Dermis lymphatic vessel endothelial cell (primary cell): ENCODE results near the gene FAM20A. TPM values are rescaled to one million over a fixed set of nuclear protein-coding genes. Genes with fewer than 3 reads are reported as not detected.

ENCODE experiments used
- total RNA-seq: library from RNA; depleted of rRNA; stranded (reverse); fragments of >200 nt; gene quantifications from 2 replicates; pipeline ENCODE4 v1.2.1, GENCODE V29; 2014

Gene FAM20A
- total RNA-seq: not detected in 2 replicates

GRCh38 chr17:68600931-68601564 lies at the start of gene FAM20A:
FAM20A (minus strand) TSS chr17:68601367; CDS start chr17:68600666, 701 bp downstream.

GRCh38 chr17:68512247-68512959 lies 88.8 kb downstream of the FAM20A start, which contains the start of gene PRKAR1A:
PRKAR1A (plus strand) TSS chr17:68512430; CDS start chr17:68515400, 2,970 bp downstream.

Other genes with a start within 250 kb of the FAM20A start
- 50.5 and 97.1 TPM in 2 replicates for gene WIPI1, start 143.9 kb downstream of the FAM20A start, total RNA-seq
- 470 and 525 TPM in 2 replicates for gene PRKAR1A, start 88.9 kb downstream of the FAM20A start, total RNA-seq